GM12865 (cell line): Measurements from ENCODE around the gene SOWAHD.

ENCODE experiments used
- DNase-seq: peaks from one replicate; pipeline ENCODE4 v3.0.0; 2010; ENCODE audit warnings: low read depth
- H3K4me3 ChIP-seq: 2 replicates; pipeline ENCODE4 v1.5.1; 2011; ENCODE audit warnings: mild to moderate bottlenecking, low read depth, low read length, control low read depth
- TF ChIP-seq, protein P1 (sequence below): IDR thresholded peaks from 2 replicates; pipeline ENCODE4 v1.5.1; 2011; ENCODE audit warnings: low read length, control low read depth, low read depth, inconsistent platforms; ENCODE audit not compliant: insufficient read depth; ENCODE audit errors: missing control alignments

The SOWAHD gene

DNA sequence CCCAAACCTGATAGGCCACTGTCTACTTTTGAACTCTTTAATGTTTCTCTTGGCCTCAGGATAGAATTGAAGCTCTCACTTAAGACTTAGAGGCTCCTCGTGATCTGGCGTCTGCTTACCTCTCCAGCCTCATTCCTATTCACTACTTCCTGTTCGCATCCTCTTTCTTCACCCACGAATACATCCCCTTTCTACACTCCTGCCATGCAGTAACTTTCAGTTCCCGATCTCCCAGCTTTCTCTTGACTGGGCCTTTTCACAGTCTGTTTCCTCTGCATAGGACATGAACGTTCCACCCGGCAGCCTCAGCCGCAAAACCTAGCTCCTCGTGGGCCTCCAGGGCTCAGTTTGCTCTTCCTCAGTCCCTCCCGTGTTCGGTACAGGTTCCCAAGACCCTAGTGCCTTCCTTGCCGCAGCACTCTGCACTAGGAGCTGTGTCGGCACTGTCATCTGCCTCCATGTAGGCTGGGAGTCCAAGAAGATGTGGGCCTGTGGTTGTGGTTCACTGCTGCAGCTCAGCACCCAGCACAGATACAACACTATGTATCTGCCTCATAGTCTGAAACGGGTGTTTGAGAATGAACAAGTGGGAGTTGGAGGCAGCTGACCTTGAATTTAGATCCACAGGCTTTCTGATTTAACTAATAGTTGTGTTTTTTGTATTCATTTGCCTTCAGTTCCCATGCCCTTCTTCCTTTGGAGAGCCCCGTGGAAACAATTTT lies 17.3 kb downstream of the SOWAHD start:
- H3K4me3 ChIP-seq: no peak overlapping the region; the same call in 1 of the 2 replicates
- TF ChIP-seq, protein P1, sequence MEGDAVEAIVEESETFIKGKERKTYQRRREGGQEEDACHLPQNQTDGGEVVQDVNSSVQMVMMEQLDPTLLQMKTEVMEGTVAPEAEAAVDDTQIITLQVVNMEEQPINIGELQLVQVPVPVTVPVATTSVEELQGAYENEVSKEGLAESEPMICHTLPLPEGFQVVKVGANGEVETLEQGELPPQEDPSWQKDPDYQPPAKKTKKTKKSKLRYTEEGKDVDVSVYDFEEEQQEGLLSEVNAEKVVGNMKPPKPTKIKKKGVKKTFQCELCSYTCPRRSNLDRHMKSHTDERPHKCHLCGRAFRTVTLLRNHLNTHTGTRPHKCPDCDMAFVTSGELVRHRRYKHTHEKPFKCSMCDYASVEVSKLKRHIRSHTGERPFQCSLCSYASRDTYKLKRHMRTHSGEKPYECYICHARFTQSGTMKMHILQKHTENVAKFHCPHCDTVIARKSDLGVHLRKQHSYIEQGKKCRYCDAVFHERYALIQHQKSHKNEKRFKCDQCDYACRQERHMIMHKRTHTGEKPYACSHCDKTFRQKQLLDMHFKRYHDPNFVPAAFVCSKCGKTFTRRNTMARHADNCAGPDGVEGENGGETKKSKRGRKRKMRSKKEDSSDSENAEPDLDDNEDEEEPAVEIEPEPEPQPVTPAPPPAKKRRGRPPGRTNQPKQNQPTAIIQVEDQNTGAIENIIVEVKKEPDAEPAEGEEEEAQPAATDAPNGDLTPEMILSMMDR: no peak
- peak; percentile 40 for DNase-seq

DNA sequence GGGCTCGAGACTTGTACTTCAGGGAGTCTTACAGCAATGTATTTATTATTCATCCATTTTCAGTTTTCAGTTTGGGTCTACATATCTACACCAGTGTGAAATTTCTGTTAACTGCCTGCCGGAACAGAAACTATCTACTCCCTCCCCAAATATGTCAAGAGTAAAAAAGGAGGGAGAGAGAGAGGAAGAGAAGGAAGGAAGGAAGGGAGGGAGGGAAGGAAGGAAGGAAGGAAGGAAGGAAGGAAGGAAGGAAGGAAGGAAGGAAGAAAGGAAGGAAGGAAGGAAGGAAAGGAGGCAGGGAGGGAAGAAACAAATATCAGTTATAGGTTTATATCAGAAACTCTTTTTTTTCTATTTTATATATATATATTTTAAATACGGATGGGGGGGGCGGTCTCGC lies 20.4 kb downstream of the SOWAHD start:
- no peak overlapping the region for H3K4me3 ChIP-seq
- DNase-seq: no peak
- TF ChIP-seq, protein P1: no peak

DNA sequence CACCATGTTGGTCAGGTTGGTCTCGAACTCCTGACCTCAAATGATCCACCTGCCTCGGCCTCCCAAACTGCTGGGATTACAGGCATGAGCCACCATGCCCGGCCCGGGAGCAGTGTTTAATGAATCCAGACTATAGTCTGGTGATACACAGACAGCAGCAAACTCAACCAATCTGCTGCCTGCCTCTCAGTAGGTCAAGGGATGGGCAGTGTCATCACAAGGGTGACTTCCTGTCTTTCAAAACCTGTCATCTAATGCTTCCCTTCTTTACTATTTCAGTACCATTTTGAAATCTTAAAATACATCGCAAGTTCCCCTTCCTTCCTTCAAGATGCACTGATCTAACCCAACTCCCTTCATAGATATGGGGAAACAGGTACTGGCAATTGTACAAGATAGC lies 24.6 kb downstream of the SOWAHD start:
- TF ChIP-seq, protein P1: no peak
- H3K4me3 ChIP-seq: no peak overlapping the region
- peak; percentile 27 for DNase-seq

DNA sequence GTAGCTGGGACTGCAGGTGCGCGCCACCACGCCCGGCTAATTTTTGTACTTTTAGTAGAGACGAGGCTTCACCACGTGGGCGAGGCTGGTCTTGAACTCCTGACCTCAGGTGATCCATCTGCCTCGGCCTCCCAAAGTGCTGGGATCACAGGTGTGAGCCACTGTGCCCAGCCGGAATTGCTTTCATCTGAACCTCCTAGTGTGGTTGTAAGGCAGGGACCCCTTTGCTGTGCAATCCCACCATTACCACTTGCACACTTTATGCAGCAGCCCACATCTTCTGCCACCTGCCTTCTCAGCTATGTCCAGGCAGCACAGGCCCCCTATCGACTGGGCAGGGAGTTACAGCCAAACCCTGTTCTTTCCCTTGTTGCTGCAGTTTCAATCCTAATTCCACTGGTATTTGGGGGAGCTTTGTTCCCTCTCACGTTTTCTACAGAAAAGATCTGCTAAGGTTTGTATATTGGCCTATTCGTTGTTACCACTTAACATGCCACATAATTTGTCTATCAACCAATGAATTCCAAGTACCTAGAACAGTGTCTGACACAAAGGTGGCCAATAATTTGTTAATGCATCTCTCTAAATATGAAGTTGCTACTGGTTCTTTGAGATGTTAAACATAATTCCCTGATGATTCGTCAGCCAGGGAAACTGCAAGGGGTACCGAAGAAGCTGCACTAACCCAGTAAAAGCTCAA lies 26.5 kb downstream of the SOWAHD start:
- DNase-seq: peak; percentile 59

DNA sequence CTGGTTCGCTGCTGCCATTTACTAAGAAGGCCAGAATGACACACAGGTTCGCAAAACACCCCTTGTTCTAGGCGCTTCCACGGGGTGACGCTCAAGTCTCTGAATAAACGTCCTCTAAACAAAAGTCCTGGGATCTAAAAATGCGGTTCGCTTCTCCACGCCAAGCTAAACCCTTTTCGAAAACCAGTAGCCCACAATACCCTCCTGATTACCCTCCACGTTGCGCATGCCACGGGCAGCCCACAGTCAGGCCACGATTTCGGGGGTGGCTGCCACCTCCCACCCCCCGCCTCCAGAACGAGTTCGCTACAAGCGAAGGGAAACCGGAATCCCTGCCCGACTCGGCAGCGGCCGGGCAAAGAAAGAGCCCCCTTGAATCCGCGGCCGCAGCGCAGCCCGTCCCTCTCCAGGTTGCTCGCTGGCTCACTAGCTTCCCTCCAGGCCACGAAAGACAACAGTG lies 32.6 kb downstream of the SOWAHD start:
- peak overlapping the region; percentile 86 for H3K4me3 ChIP-seq
- TF ChIP-seq, protein P1: no peak
- peak; percentile 58 for DNase-seq

More for the DNA sequence above, 26.5 kb downstream of the SOWAHD start:
- TF ChIP-seq, protein P1: peak; percentile 62
- H3K4me3 ChIP-seq: no peak overlapping the region

DNA sequence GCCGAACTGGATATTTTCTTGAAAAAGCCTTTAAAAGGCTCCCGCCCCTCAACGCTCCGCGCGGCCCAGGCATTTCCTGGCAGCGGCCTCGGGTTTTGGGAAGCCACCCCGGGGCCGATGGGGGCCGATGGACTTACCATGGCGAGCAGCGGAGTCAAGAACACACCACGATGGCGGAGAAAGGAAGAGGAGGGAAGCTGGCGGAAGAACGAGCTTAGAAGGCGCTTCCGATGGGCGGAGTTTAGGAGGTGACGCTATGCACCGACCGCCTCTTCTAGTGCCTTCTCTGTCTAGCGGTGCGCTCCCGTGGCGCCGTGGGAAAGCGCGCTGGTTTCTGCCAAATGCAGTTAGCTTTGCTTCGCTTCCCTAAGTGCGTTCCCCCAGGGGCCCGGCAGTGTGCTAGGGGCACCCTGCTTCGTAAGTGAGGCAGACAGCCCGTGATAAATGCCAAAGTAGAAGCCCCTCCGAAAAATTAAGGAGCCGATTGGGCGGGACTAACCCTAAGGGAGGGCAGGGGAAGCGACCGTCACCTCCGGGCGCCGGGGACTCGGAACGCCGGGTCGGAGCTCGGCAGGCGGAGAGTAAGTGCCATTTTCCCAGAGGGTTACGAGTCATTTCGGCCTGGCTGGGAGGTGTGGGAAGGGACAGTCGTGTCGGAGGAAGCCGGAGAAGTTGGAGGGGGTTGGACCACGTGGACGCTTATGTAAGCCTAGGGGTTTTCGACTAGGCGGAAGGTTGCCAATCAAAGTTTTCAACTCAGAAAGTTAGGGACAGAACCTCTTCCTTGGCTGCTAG lies 33.2 kb downstream of the SOWAHD start, which contains the start of gene RPL39:
TSS of gene RPL39 (minus strand) at position 194 of the 795 bp plus-strand sequence. CDS start at position 140, 54 bp downstream.
- peak within 1 kb of the TSS; percentile 86 for H3K4me3 ChIP-seq
- DNase-seq: peak; percentile 93
- TF ChIP-seq, protein P1: no peak
